ENCODE measurements around the gene FRMPD4. TPM values are rescaled to one million over a fixed set of nuclear protein-coding genes. Genes with fewer than 3 reads are reported as not detected.
A peak's percentile ranks its signal among the peaks of the same experiment; 100 is the strongest.

The FRMPD4 gene
- polyA plus RNA-seq, 2 of the 4 experiments (the other 2 are of a cell fraction) = 0.08 to 0.28 TPM

DNA sequence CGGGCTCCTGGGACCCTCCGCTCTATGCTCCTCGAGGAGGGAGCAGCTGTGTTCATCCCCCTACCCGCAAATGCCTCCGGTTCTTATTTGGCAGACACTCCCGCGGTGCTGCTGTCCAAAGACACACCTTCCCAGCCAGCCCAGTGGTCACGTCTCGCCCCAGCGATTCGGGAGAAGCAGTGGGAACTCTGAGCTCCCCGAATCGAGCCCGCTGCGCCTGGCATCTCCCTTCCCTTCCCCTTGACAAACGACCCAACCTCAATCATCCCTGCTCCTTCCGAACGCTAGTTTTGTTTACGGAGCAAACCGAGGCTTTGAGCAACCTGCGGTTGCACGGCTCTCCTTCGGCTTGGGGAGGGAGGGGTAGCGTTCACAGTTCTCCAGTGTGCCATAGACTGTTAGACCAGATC, 317 bp upstream of the FRMPD4 start:
- peak; percentile 69 to 77 for ATAC-seq
- POLR2A ChIA-PET = no interaction called here
- CTCF ChIA-PET = interaction anchor here (1.6 kb wide), 1 partner anchor 564 kb away, joined by 8 read pairs; no protein-coding TSS in a partner anchor
- no peak for FAIRE-seq
- H3K4me1 ChIP-seq = peaks cover 10% of the 10 kb centered on the region; the same call in 1 of the 3 replicates
- peak overlapping the region; percentile 95 for H3K4me2 ChIP-seq
- TF ChIP-seq POLR2A (IDR thresholded peaks at IDR 0.05; ENCODE audit: low read length) (no peak), ZNF302 (CRISPR knock-in tag; IDR thresholded peaks at IDR 0.05) (no peak), HOXA7 (CRISPR knock-in tag; IDR thresholded peaks at IDR 0.05) (no peak), RARB (CRISPR knock-in tag; IDR thresholded peaks at IDR 0.05) (no peak), CBX8 (IDR thresholded peaks at IDR 0.05) (no peak), RAD21 (conservative IDR thresholded peaks at IDR 0.05 in 1 of 2, IDR thresholded peaks at IDR 0.05 in 1 of 2) (no peak), E2F6 (IDR thresholded peaks at IDR 0.05; ENCODE audit: borderline replicate concordance, low read depth) (no peak), ELK1 (IDR thresholded peaks at IDR 0.05; ENCODE audit: low read depth, low read length) (no peak), MAFK (IDR thresholded peaks at IDR 0.05; ENCODE audit: partially characterized antibody) (no peak), EHMT2 (IDR thresholded peaks at IDR 0.05; ENCODE audit: low read depth) (no peak), HEYL (CRISPR knock-in tag; IDR thresholded peaks at IDR 0.05) (no peak), PBX3 (IDR thresholded peaks at IDR 0.05) (no peak), MAX (IDR thresholded peaks at IDR 0.05) (no peak), GATA3 (IDR thresholded peaks at IDR 0.05; ENCODE audit: borderline replicate concordance) (no peak), RNF2 (IDR thresholded peaks at IDR 0.05; ENCODE audit: borderline replicate concordance, low read depth) (no peak), RFX5 (IDR thresholded peaks at IDR 0.05) (no peak)
- no peaks in the 10 kb centered on the region for H3K9me3 ChIP-seq
- H3K4me3 ChIP-seq = peak overlapping the region; percentile 59
- peak overlapping the region; percentile 70 to 83; a peak in 5 of 6 replicates for H3K27ac ChIP-seq
- DNase-seq (ENCODE audit: low read depth in 1 of 2, low spot score in 1 of 2) = peak in 1 of 2 experiments; percentile 7
- 2% methylated on average over 18 of the region's 24 CpGs for WGBS (ENCODE audit: missing lambda C conversion rate)

DNA sequence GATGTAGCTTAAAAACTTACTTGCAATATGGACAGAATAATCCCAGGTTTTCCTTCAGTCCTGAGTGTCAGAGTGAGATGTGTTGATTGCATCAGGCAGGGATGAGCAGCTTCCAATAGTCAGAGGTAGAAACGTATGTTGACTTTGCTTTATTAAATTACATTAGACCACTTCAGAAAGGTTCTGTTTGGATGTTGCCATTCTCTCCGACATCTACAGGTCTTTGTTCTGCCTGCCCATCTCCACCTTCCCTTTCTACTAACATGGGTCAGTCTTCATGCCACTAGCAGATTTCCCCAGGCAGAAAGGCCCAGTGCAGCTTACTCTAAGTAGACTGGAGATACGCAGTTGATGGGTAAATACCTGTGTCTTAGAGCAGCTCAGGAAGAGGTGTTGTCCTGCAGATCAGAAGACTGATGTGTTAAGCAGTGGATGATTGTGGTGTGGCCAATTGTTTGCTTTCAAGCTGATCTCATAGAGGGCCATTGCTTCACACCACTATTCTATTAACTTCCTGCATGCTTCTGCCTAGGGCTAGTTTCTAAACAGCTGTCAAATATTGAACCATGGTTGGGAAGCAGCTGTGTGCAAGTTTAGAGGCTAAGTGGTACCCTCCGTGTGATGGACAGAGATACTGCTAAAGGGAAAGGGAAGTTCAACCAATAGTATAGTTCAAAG, 1.8 kb downstream of the FRMPD4 start:
- peak in 1 of 2 experiments; percentile 38 for DNase-seq (ENCODE audit: low read depth in 1 of 2, low spot score in 1 of 2)
- ChIA-PET POLR2A (no interaction called here), CTCF (interaction anchor here (0.7 kb wide), 1 partner anchor 234 kb away, joined by 3 read pairs; no protein-coding TSS in a partner anchor)
- no peak overlapping the region for H3K4me3 ChIP-seq
- peak; percentile 31 to 46; a peak in 3 of 6 replicates for ATAC-seq
- H3K4me2 ChIP-seq = peak overlapping the region; percentile 26; the same call in 2 of the 3 replicates
- peak overlapping the region; percentile 18 to 33; a peak in 1 of 6 replicates for H3K27ac ChIP-seq
- no peak for TF ChIP-seq GATA3 (IDR thresholded peaks at IDR 0.05; ENCODE audit: borderline replicate concordance)
- no peak for TF ChIP-seq MAZ (IDR thresholded peaks at IDR 0.05; ENCODE audit: borderline replicate concordance, low read depth, low read length)
- no peak for TF ChIP-seq ZC3H11A (IDR thresholded peaks at IDR 0.05)
- no peak for TF ChIP-seq JUNB (IDR thresholded peaks at IDR 0.05)
- TF ChIP-seq HOXB5 (CRISPR knock-in tag; IDR thresholded peaks at IDR 0.05) = no peak
- TF ChIP-seq EHMT2 (IDR thresholded peaks at IDR 0.05; ENCODE audit: low read depth) = no peak
- no peak for TF ChIP-seq E2F6 (IDR thresholded peaks at IDR 0.05; ENCODE audit: borderline replicate concordance, low read depth)
- no peak for TF ChIP-seq EP300 (IDR thresholded peaks at IDR 0.05)
- TF ChIP-seq CHD4 (IDR thresholded peaks at IDR 0.05; ENCODE audit: borderline replicate concordance) = no peak
- no peak for TF ChIP-seq MAFK (IDR thresholded peaks at IDR 0.05; ENCODE audit: partially characterized antibody)
- no peak for TF ChIP-seq ZFP36 (IDR thresholded peaks at IDR 0.05; ENCODE audit: borderline replicate concordance, partially characterized antibody)
- no peak for TF ChIP-seq JUN (IDR thresholded peaks at IDR 0.05)
- H3K4me1 ChIP-seq = peaks cover 10% of the 10 kb centered on the region; the same call in 1 of the 3 replicates
- WGBS (ENCODE audit: missing lambda C conversion rate) = 73% methylated on average over 3 of the region's 4 CpGs
- FAIRE-seq = peak; percentile 54
- H3K9me3 ChIP-seq = no peaks in the 10 kb centered on the region

Measured in A549 (cell line).